ENCODE measurements around the gene KCNMA1. TPM values are rescaled to one million over a fixed set of nuclear protein-coding genes. Genes with fewer than 3 reads are reported as not detected.

Gene KCNMA1
- polyA plus RNA-seq, 3 donors: 3.1 to 4.1 (median 3.9) TPM

DNA sequence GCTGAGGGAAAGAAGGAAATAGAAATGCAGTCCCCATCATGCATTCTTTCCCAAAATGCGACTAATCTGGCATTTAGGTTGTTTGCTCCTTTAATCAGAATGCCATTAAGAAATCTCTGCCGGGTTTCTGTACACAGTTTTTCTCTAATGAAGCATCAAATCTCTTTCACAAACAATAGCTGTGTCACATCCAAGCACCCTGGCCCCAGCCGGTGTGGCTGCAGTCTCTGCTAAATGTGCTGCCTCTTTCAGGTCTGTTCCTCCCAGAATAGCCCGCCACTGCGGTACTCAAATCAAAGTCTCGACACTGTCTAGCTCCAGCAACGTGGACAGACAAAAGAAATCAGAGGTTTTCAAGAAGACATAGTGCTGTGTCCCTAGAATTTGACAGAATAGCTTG, 343.8 kb downstream of the KCNMA1 start:
- DNase-seq (ENCODE audit: low read depth in 3 of 3, low spot score in 2 of 3): no peak

DNA sequence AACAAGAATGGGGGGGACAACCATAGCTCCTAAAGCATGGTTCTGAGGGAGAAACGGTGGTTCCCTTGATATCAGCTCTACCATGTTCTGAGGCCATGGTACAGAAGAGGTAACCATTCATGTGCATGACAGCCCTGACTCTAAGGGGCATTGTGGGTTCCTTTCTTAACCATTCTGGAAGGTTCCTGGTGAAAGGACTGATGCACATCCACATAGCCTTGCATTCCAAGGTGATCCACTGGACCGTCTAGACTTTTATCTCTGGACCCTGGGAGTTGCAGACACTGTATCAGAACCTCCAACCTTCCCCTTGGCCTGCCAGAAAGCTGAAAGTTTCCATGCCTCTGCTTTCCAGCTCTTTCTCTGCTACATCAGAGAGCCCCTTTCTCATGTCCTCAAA, 344.3 kb downstream of the KCNMA1 start:
- DNase-seq (ENCODE audit: low read depth in 3 of 3, low spot score in 2 of 3): no peak

DNA sequence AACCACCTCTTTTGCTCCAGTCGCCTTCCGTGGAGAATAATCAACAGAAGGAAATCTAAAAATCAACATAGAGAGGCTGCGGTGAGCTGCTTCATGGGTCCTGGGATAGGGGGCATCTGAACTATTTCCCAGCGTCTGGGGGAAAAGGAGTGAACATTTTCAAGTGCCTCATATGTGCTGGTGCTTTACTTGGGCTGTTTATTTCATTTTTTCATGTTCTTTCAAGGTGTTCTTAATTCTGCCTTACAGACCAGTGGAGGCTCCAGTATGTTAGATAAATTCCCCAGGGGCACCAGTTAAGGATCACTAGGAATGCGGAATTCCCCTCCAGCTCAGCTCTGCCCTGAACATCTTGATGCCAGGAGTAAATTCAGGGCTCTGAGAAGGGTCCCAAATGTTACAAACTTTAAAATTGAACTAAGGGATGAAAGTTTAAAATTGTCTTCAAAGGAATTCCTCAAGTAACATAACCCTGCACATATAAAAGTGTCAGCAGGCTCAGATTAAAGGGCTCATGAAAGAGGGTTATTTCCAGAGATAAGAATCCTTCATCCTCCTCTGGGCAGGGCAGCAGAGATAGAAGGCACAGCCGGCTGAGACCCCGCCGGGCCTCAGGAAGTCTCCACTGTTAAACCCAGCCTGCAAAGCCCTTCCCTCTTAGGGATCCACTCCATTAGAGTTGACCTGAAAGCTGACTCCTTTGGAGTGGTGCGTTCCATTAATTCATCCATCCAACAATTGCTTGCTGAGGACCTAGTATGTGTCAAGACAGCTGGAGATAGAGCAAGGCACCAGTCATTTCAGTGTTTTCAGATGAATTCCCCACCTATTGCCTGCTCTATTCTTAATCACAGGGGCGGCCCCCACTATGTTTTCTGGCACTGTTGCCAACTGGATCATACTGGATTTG, 345.8 kb downstream of the KCNMA1 start:
- no peak for DNase-seq (ENCODE audit: low read depth in 3 of 3, low spot score in 2 of 3)

DNA sequence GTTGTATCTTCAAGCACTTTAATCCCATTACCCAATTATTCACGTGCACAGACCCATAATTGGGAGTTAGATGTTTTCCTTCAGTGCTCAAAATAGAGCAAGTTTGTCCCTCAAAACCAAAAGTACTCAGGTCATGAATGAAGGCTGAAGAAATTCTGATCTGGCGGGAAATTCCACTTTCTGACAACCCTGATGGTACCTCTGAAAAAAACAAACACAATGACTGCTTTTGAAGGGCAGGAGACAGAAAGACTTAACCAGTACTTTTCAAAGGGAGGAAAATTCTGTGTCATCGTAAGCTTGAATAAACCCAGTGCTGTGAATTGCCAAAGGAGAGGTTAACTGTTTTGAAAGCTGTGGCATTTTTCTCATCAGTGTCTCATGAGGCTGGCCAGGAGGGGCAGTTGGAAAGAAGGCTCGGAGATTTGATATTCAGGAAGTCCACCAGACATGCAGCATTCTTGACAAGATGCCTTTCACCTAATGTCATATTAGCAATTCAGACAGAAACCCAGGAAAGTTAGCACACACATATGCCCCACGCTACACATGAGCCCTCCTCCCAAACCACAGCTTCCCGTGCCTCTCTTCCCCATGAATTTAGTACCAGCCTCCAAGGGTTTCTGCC, 347.0 kb downstream of the KCNMA1 start:
- DNase-seq (ENCODE audit: low read depth in 3 of 3, low spot score in 2 of 3): no peak

DNA sequence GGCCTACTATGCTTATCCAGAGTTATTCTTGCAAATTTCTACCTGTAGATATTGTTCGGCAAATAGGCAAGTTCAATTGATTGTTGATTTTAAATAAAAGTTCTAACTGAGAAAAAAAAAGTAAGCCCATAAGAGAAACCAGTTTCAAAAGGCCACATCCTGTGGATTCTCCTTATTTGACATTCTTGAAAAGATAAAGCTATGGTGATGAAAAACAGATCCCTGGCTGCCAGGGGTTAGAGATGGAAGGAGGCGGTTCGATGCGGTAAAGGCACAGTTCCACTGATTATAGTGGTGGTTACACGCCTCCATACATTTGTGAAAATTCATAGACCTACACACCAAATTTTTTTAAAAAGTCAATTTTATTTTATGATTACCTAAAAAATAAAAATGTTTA, 347.8 kb downstream of the KCNMA1 start:
- DNase-seq (ENCODE audit: low read depth in 3 of 3, low spot score in 2 of 3): no peak

DNA sequence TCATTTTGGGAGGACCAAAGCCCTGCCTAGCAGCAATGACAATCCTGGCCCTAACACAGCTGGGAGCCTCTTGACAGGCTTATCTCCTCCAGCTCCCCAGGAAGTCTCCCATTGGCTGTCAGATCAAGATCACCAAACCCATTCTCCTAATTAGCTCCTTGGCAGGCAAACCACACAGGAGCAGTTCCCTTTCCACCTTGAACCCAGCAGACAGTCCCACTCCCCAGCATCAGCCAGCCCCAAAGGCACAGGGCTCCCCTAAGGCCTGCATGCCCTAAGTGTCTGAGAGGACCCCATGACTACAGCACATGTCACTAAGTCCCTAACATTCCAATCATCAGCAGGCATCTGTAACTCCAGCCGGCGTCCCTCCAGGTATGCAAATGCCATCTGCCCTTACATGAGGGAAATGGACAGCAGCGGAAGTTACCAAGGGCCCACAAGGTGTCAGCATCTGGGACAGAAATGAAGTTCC, 348.5 kb downstream of the KCNMA1 start:
- no peak for DNase-seq (ENCODE audit: low read depth in 3 of 3, low spot score in 2 of 3)

DNA sequence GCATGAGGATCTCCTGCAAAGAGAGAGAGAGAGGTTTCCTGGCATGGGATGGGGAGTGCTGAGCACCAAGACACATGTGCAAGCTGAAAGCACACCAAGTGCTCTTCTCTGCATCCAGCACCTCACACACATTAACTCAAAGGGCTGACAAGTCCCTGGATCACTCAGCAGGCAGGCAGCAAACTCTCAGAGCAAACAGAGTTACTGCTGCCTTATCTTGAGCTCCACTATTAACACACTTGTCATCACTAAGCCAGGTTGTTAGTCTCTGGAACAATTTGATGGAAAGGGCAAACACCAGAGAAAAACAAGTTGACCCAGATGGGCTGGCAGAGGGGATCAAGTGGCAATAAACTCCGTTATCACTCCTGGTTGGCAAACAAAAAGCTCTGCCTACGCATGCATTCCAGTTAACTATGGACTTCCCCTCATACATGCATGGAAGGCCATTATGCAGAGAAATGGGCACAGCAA, 349.9 kb downstream of the KCNMA1 start:
- DNase-seq (ENCODE audit: low read depth in 3 of 3, low spot score in 2 of 3): no peak

DNA sequence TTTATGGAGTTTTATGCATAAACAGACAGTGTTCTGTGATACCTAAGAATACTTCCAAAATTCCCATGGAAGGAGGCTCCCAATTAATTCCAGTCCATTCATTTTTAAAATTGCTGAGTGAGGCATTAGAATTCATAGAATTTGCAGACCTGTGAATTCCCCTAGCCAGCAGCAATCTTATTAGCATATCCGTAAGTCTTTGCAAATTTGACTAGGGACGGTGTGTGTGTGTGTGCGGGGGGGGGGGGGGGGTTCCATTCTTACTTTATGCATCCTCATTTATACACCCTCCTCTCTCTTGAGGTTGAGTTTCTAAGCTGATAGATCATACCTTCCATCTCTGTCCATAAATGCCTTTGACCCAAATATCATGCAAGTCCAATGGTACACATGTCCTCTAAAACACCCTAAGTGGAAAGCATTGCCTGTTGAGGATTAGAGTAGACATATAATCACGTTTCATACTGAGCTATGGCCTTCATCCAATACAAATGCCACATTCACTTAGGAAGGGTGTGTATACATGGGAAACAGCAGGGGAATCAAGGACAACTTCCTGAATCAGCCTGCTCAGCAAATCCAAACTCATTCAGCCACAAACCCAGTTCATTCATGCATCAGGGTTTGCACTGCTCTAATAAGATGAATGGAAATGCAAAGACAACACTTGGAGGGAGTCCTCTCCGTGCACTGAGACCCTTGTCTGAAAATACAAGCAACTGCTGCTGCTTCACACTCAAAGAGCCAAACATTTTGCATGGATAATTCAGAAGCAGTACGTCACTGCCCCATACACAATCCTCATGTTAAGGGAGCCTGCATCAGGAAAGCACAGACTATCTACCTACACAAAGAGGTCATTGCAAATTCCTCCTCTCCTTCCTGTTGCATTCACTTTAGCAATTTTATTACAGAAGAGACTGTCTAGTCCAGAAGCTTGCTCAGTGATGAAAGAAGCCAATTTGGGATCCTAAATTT, 350.8 kb downstream of the KCNMA1 start:
- no peak for DNase-seq (ENCODE audit: low read depth in 3 of 3, low spot score in 2 of 3)

DNA sequence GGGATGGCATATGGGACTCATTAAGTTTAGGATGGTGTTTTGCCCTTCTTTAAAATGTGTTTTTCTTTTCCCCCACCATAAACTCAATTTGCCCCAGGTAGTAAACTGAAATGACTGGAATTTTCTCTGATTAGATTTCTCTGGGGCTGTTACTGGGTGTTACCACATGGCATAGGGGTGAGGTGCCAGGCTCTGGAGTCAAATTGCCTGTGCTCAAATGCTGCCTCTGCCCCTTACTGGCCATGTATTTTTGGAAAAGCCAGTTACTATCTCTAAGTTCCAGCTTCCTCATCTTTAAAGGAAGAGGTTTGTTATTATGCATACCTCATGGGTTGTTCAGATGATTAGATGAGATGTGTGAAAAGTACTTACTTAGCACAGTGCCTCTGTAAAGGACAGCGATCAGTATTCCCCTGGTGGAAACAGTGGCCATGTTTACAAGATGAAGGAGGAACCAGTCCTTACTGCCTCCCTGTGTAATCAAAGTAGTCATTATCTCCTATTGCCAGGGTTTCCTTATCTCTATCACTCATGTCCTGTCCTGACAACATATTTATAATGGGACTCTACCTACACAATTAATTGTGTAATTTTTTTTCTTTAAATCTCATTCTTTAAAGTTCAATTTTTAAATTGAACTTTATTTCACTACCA, 352.0 kb downstream of the KCNMA1 start:
- no peak for DNase-seq (ENCODE audit: low read depth in 3 of 3, low spot score in 2 of 3)

DNA sequence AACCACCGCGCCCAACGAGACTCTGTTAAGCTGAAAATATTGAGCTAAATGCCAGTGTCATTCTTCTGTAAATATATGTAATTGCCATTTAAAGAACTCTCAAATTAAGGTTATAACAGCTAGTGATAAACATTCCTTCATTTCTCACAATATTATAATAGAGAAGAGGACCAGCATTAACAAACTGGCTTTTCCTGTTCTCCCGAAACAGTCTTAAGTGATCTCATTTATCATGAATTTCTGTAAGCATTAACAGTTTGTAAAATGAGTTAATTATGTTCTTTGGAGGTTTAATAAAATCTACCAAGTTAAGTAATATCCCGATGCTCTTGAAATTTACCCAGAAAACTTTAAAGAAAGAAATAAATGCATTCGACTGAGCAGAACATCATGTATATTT, 352.8 kb downstream of the KCNMA1 start:
- no peak for DNase-seq (ENCODE audit: low read depth in 3 of 3, low spot score in 2 of 3)

DNA sequence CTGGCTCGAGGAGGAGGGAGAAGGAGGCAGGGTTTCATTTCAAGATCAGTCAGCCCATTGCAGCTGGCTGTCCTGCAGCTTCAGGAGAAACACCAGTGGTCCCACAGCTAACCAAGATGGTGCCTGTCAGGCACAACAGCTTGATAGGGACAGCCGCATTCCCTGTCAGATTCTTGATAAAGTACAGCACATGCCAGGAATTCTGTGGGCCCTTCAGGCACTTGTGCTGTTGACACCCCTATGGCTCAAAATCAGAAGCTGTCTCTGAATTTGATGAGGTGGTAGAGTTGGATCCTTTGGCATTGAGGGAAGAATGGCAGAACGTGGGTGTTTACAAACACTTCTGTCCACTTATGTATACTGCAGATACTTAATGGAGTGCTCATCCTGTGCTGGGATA, 354.3 kb downstream of the KCNMA1 start:
- DNase-seq (ENCODE audit: low read depth in 3 of 3, low spot score in 2 of 3): no peak

DNA sequence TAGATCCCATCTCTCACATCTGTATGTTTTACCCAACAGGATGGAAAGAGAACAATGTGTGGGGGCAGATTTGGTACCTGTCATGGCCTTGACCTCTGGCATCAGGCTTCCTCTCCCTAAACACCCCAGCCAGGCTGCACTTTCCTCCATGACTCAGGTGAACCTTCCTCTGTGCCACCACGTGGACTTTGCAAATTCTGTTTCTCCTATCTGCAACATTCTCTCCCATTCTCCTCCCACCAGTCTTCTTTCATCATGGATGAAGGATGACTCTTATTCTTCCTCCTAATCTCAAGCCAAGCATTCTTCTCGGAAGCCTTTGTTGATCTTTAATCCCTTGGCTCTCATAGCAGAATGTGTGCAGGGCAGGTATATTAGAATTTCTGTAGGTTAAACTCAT, 355.4 kb downstream of the KCNMA1 start:
- no peak for DNase-seq (ENCODE audit: low read depth in 3 of 3, low spot score in 2 of 3)

DNA sequence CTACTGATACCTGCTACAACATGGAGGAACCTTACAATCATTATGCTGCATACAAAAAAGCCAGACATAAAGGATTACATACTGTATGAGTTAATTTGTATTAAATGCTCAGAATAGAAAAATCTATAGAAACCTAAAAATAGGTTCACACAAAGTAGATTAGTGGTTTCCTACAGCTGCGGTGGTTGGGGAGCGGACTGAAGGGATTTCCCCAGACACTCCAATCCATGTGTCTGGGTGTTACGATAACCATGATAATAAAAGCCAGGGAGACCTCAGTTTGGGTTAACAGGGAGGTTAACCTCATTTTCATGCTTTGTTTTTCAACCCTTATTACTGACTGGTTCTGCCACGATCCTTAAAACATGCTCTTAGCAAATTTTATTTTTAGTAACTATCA, 355.9 kb downstream of the KCNMA1 start:
- no peak for DNase-seq (ENCODE audit: low read depth in 3 of 3, low spot score in 2 of 3)

DNA sequence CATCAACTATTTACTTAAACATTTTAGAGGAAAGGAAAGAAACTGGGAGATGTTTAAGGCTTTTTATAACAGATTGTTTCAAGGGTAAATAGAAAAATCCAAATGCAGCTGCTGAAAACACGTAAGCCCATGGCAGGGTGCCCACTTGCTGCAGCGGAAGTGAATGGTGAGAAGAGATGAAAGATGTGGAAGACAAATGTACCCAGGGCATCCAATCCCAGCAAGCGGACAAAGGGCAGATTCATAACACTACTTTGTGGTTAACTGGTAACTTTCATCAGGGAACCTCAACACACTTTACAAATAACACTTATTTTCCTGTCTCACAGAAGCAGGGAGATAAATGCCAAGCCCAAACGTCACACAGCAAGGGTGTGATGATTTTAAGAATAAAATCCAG, 358.4 kb downstream of the KCNMA1 start:
- no peak for DNase-seq (ENCODE audit: low read depth in 3 of 3, low spot score in 2 of 3)

DNA sequence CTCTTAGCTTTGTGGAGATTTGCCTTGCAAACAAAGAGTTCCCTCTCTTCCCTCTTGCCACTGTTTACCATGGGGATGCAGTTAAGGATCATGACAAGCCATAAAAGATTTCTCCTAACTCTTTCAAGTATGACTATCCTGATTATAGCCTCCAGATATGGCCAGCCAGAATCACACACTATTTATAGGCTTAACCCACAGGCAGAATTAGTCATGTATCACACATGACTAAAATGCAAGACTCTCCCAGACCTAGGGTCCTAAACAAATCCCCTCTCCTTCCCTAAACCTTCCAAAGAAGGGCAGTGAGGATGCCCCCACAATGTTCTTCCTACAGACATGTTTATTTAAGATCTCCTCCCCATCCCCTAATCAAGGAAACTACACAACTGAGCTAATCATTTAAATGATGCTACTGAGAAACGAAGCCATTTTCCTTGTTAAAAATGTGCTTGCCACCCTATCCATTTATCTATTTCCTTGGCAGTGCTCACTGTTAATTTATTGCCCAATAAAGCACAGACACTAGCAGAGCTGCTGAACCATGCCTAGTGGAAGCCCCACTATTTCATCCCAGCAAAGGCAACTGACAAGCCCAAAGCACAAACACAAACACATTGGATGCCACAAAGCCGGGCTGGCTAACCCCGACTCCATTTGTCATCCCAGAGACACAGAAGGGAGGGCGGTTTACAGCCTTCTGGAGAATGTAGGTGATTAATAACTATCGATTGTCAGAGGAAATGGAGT, 363.4 kb downstream of the KCNMA1 start:
- DNase-seq (ENCODE audit: low read depth in 3 of 3, low spot score in 2 of 3): peak; percentile 14 to 41 (median 23)

DNA sequence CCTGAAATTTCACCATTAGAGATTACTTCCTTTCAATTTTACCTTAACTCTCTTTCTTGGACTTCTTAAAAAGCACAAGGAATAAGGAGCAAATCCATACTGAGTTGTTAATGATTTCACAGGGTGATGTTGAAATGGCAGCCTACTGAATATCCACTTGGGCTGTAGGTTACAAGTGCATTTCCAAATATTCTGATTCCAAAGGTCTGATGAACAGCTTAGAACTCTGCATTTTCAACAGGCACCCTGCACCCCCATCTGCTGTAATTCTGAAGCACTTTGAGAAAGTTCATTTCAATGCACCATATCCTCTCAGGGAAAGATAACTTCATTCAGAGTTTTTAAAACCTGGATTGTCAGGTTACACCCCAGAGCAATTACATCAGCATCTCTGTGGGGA, 368.4 kb downstream of the KCNMA1 start:
- DNase-seq (ENCODE audit: low read depth in 3 of 3, low spot score in 2 of 3): no peak

DNA sequence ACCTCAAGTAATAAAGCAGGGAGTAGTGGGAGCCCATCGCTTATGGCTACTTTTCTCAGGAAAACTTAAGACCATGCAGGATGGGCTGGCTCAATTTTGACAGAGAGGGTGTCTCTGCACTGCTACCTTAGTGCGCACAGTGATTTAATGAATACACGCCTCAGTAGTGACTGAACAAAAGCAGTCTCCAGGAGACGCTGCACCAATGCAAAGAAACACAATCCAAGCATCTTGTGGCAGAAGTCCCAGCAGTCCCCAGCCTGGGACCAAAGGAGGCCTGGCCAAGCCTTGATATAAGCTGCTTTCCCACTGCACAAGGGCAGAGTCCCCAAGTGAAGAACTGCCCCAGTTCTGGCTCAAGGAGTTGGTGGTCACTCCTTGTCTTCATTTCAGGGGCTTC, 368.9 kb downstream of the KCNMA1 start:
- no peak for DNase-seq (ENCODE audit: low read depth in 3 of 3, low spot score in 2 of 3)

DNA sequence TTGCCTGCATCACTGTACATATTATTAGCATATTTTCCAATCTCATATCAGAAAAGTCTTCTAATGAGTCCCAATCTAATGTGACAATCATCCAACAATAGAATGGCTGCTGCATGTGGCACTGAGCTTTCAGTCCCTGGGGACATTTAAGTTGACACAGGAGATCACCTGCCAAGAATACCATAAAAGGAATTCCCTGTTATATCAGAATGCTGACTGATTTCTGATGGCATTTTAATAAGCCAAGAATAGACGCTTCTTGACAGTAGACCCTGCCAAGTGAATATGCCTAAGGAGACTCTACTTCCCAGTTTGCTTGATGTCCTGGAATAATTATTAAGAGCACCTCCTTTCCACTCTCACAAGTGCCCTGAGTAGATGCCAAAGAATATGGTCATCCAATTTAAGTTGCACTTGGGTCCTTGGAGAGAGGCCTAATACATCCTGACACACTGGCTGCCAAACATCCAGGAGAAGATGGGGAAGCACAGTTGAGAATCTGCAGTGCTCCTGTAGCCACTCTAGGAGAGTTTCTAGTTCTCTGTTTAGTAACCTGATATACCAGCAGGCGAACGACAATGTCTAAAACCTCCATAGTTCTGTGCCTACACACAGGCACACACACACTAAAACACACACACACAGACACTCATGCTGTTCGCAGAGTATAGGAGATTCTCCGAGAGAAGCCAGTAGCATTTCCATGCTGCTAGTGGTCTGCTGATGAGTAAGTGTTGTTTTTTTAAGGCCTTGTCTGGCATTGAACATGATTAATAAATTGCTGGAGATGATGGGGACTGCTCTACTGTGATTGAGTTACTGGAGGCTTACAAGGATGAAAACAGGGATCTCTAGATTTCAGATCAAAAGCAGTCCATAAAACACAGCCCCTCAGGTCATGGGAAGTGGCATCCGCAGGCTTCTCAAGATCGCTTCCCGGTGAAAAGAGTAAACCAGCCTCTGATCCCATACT, 369.6 kb downstream of the KCNMA1 start:
- DNase-seq (ENCODE audit: low read depth in 3 of 3, low spot score in 2 of 3): no peak
